ENCODE data around the gene MAST2. TPM values are rescaled to one million over a fixed set of nuclear protein-coding genes. Genes with fewer than 3 reads are reported as not detected.

Gene MAST2
- total RNA-seq, 4 donors from 2014 or later = 8.3 to 24.8 (median 14.5) TPM

DNA sequence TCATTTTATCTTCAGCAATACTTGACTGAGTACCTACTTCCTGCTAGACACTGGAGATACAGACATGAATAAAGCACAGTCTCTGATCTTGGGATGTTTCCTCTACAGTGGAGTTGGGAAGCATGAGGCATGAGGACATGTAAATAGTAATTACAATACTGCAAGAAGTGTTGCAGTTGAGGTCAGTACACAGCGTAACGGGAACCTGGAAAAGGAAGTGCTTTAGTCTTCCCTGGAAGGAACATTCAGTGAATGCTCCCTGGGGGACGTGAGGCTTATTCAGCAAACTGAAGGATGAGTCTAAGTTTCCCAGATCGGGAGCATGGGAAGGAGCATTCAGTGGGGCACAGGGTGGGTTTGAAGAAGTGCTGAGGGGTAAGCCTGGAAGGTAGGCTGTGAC, 216.6 kb downstream of the MAST2 start:
- Histone ChIP-seq H3K36me3 (peaks cover 6 to 29% (median 7%) of the 10 kb centered on the region in 3 donors), H3K4me1 (no peaks in the 10 kb centered on the region), H3K9me3 (no peaks in the 10 kb centered on the region), H3K27me3 (no peaks in the 10 kb centered on the region), H3K27ac (no peak overlapping the region), H3K4me3 (no peak overlapping the region)
- TF ChIP-seq CTCF (IDR thresholded peaks at IDR 0.05) = no peak
- no peak for TF ChIP-seq POLR2A (IDR thresholded peaks at IDR 0.05)
- 70 to 78% methylated on average over 4 of the region's 4 CpGs for WGBS, 2 donors
- intact Hi-C loops (cut with DNase I) = no loop called here
- no peak for DNase-seq

- intact Hi-C loops (cut with DNase I) = no loop called here
- Histone ChIP-seq H3K4me1 (no peaks in the 10 kb centered on the region), H3K27me3 (no peaks in the 10 kb centered on the region), H3K36me3 (peaks cover 6 to 36% (median 7%) of the 10 kb centered on the region in 3 donors), H3K27ac (no peak overlapping the region), H3K9me3 (no peaks in the 10 kb centered on the region), H3K4me3 (no peak overlapping the region)
- WGBS, 2 donors = 88 to 95% methylated on average over 1 to 2 of the region's 2 CpGs
- no peak for DNase-seq
- TF ChIP-seq POLR2A (IDR thresholded peaks at IDR 0.05) = no peak
- TF ChIP-seq CTCF (IDR thresholded peaks at IDR 0.05) = peak in 1 of 6 experiments; percentile 7
Measured at GRCh38 chr1:46021046-46021996, 217.9 kb downstream of the MAST2 start.

GRCh38 chr1:46026531-46026930, 223.1 kb downstream of the MAST2 start:
- no peak overlapping the region for H3K27ac ChIP-seq
- H3K4me1 ChIP-seq = no peaks in the 10 kb centered on the region
- no peaks in the 10 kb centered on the region for H3K9me3 ChIP-seq
- WGBS, 2 donors = 96 to 98% methylated on average over 3 of the region's 3 CpGs
- H3K27me3 ChIP-seq = no peaks in the 10 kb centered on the region
- DNase-seq = no peak
- TF ChIP-seq CTCF (IDR thresholded peaks at IDR 0.05) (no peak), POLR2A (IDR thresholded peaks at IDR 0.05) (no peak)
- H3K4me3 ChIP-seq = no peak overlapping the region
- intact Hi-C loops (cut with DNase I) = no loop called here
- H3K36me3 ChIP-seq = peaks cover 6 to 77% (median 19%) of the 10 kb centered on the region in 3 donors

DNA sequence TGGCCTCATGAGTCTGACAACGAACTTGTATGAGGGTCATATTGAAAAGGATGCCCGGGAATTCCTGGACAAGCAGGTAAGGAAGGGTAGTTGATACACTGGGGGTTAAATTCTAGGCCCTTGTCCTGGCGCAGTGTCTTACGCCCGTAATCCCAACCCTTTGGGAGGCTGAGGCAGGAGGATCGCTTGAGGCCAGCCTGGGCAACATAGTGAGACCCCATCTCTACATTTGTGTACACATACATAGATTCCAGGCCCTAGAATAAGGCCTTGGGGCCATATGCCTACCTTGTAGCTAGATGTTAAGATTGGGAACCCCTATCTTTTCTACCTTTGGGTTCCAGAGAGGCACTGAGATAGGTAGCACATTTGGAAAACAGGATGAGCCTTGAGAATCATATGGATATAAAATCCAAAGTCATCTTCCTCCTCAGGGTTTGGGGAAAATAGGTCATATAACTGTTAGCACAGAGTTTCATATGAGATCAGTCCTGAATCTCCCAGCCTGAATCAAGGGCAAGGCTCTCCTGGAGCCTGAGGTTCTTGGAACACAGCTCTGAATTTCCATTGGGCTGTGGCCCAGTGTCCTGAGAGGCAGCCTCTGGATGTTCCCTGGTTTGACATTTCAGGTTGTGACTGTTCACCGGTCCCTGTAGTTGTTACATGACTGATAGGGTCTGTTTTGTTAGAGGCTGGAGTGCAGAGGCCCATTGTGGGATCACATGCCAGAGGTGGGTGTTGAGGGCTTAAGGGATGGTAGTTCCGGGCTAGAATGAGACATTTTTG, 224.6 kb downstream of the MAST2 start:
- WGBS, 2 donors = 92 to 100% methylated on average over 6 to 8 of the region's 8 CpGs
- Histone ChIP-seq H3K9me3 (no peaks in the 10 kb centered on the region), H3K27me3 (no peaks in the 10 kb centered on the region), H3K36me3 (peaks cover 0 to 78% (median 19%) of the 10 kb centered on the region in 3 donors), H3K4me3 (no peak overlapping the region), H3K4me1 (no peaks in the 10 kb centered on the region), H3K27ac (no peak overlapping the region)
- intact Hi-C loops (cut with DNase I) = no loop called here
- no peak for DNase-seq
- no peak for TF ChIP-seq POLR2A (IDR thresholded peaks at IDR 0.05)
- no peak for TF ChIP-seq CTCF (IDR thresholded peaks at IDR 0.05)

Data from esophagus squamous epithelium (tissue), 5 donors.